Thymus (tissue), 11 donors: ENCODE measurements around the gene SFXN5. TPM values are rescaled to one million over a fixed set of nuclear protein-coding genes. Genes with fewer than 3 reads are reported as not detected.

ENCODE experiments used
- DNase-seq, 9 donors: peaks; one replicate each; pipeline ENCODE4 v3.0.0-alpha.2; 2013; ENCODE audit warnings: low spot score in 9 of 9, low read depth in 6 of 9, missing footprints in 1 of 9
- H3K27ac ChIP-seq, 2 donors: one replicate each; pipeline ENCODE4 v1.5.1; 2013; ENCODE audit warnings: control low read depth in 1 of 2, low read depth in 1 of 2, low read length in 1 of 2, mild to moderate bottlenecking in 1 of 2, moderate library complexity in 1 of 2
- H3K27me3 ChIP-seq, 2 donors: one replicate each; pipeline ENCODE4 v1.5.1; 2013; ENCODE audit warnings: low read length in 1 of 2; ENCODE audit not compliant: control insufficient read depth in 2 of 2, insufficient read depth in 1 of 2
- H3K36me3 ChIP-seq, 2 donors: one replicate each; pipeline ENCODE4 v1.5.1; 2013; ENCODE audit warnings: low read length in 1 of 2, mild to moderate bottlenecking in 1 of 2, moderate library complexity in 1 of 2; ENCODE audit not compliant: control insufficient read depth in 2 of 2, insufficient read depth in 2 of 2
- H3K4me1 ChIP-seq, 2 donors: one replicate each; pipeline ENCODE4 v1.5.1; 2013; ENCODE audit warnings: low read length in 2 of 2; ENCODE audit not compliant: control insufficient read depth in 2 of 2, insufficient read depth in 2 of 2
- H3K4me3 ChIP-seq, 2 donors: one replicate each; pipeline ENCODE4 v1.5.1; 2013; ENCODE audit warnings: low read length in 2 of 2, control low read depth in 1 of 2, mild to moderate bottlenecking in 1 of 2
- H3K9me3 ChIP-seq, 2 donors: one replicate each; pipeline ENCODE4 v1.5.1; 2013; ENCODE audit warnings: low read length in 1 of 2, mild to moderate bottlenecking in 1 of 2; ENCODE audit not compliant: control insufficient read depth in 2 of 2, insufficient read depth in 1 of 2
- WGBS: extraction: QIAGEN DNeasy Blood & Tissue Kit; methylation state at CpG from one replicate; pipeline ENCODE4 v1.1.7; 2013; 5-methylcytosine and 5-hydroxymethylcytosine counted together
- polyA plus RNA-seq: library from polyadenylated mRNA; stranded (reverse); fragments of 200-250 nt; gene quantifications from one replicate; pipeline ENCODE4 v1.2.3, GENCODE V29; 2013
- total RNA-seq: library from RNA; stranded (reverse); fragments of 120-200 nt; gene quantifications from one replicate; pipeline ENCODE4 v1.2.4, GENCODE V29; 2013
- donor health status: healthy.

SFXN5 gene
- total and polyA plus RNA-seq, 2 donors: 6.2 to 11.0 TPM

DNA sequence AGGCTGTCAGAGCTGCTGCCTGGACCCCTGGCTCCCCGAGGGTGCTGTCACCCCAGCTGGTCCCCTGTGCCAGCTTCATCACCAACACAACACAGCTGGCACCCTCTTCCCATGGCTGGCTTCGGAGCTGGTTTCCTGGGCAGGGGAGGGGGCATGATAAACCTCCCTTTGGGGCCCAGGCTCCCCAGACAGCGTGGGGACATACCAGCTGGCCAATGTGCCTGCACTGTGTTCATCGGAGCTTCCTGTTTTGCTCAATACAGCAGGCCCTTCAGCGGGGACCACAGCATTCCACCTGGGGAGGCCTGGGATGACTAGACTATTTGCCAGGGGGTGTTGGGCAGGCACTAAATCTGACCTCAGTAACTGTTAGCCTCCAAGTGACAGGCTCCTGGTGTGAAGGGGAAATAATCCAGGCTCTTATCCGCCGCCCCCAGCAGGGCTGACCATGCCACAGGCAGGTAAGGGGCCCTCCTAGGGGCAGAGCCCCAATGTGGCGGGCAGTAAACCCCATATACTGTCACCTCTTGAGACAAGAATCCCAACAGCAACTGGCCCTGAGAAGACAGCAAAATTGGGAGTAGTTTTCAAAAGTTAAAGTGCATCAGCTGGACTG is 109.6 kb downstream of the SFXN5 start:
- no peak for DNase-seq

DNA sequence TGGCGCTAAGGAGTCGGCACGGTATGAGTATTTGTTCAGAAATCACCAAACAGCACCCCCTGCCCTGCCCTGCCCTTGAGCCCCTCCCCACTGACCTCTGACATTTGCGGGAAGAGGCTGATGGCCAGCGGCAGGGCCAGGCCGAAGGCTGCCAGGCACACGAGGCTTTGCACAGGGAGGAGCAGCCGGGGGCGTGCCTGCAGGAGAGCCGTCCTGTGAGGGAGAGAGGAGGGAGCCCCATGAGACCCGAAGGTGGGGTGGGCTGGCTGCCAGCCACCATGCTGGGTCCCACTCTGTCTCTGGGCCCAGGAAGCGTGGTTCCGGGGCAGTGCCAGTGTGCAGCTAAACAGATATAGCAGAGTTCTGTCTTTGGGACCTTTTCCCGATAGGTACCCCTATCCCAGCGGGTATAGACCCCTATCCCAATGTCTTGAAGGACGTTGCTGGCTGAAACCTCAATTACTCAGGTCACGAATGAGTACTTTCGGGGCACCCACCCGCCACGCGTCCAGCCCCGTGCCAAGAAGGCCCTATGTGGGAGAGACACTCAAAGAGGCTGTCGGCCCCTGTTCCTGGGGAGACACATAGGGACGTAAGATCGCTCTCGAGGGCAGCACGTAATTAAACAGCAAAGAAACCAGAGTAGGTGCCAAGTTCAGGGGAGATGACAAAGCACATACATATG is 110.3 kb downstream of the SFXN5 start:
- H3K36me3 ChIP-seq: no peaks in the 10 kb centered on the region
- H3K4me1 ChIP-seq: peaks cover 0 to 4% of the 10 kb centered on the region in 2 donors
- WGBS: 97% methylated on average over 27 of the region's 27 CpGs
- no peaks in the 10 kb centered on the region for H3K9me3 ChIP-seq
- no peak overlapping the region for H3K4me3 ChIP-seq
- H3K27me3 ChIP-seq: no peaks in the 10 kb centered on the region
- no peak for DNase-seq
- no peak overlapping the region for H3K27ac ChIP-seq

More for the DNA sequence above, 109.6 kb downstream of the SFXN5 start:
- Histone ChIP-seq H3K9me3 (no peaks in the 10 kb centered on the region), H3K27me3 (no peaks in the 10 kb centered on the region), H3K27ac (no peak overlapping the region), H3K4me3 (no peak overlapping the region), H3K36me3 (no peaks in the 10 kb centered on the region), H3K4me1 (peaks cover 0 to 4% of the 10 kb centered on the region in 2 donors)
- WGBS: 57% methylated on average over 8 of the region's 8 CpGs

DNA sequence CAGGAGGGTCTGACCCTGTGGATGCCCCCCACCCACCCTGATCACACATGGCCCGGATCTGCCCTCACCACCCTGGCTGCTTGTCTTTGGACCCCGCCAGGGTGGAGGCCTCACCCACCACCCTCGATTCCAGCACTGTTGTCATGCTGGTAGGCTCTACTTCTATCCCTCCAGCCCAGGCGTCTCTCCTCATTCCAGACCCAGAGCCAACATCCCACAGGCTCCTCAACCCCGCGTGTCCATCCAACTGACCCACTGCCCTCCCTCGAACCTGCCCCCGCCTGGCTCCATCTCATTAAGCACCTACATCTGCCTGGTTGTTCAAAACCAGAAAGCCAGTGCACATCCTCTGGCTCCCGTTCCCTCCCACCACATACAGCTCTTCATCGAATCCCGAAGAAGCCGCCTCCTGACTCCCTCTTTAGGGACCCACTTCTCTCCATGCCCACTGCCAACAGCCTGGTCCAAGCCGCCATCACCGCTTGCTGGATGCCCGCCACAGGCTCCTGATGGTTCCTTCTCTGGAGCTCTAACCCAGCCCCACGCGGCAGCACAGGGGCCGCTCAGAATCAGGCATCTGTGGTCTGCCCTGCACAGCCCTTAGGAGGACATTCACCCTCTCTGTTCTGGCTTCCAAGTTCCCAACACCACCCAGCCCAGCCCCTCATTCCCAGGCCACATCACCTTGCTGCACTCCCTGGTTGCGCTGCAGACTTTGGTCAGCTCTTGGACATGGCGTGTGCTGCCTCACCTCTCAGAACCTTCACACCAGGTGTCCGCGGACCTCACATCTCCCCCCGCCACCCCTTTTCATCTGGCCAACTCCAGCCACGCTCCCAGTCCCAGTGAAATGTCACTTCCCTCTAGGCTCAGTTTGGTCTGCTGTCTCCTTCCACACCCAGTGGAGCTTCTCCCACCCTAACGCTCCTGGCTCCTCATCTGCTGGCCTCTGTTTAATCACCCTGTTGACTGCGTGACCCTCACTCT is 111.2 kb downstream of the SFXN5 start:
- no peaks in the 10 kb centered on the region for H3K36me3 ChIP-seq

DNA sequence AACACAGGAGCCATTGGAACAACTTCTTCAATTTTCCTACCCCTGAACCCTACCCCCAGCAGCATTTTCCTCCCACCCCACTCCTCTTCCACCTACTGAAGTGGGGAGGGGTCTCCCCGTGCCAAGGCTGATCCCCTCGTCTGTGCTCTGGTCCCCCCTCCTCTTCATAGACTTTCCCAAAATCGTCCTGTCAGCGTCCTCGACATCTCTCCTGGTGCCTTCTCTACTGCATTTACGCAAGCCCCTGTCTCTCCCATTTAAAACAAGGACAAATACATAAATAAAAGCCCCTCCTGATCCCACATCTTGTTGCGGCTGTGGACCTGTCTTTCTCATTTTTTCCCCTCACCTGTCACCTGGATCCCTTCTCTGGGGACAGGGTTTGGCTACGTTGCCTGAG is 112.0 kb downstream of the SFXN5 start:
- no peak for DNase-seq
- no peaks in the 10 kb centered on the region for H3K36me3 ChIP-seq
- H3K4me3 ChIP-seq: no peak overlapping the region
- 98% methylated on average over 8 of the region's 8 CpGs for WGBS
- no peak overlapping the region for H3K27ac ChIP-seq
- H3K9me3 ChIP-seq: no peaks in the 10 kb centered on the region
- peaks cover 0 to 8% of the 10 kb centered on the region in 2 donors for H3K4me1 ChIP-seq
- no peaks in the 10 kb centered on the region for H3K27me3 ChIP-seq

More for the DNA sequence above, 111.2 kb downstream of the SFXN5 start:
- Histone ChIP-seq H3K27me3 (no peaks in the 10 kb centered on the region), H3K9me3 (no peaks in the 10 kb centered on the region), H3K27ac (no peak overlapping the region), H3K4me3 (no peak overlapping the region), H3K4me1 (peaks cover 0 to 4% of the 10 kb centered on the region in 2 donors)
- 96% methylated on average over 26 of the region's 26 CpGs for WGBS
- DNase-seq: no peak

DNA sequence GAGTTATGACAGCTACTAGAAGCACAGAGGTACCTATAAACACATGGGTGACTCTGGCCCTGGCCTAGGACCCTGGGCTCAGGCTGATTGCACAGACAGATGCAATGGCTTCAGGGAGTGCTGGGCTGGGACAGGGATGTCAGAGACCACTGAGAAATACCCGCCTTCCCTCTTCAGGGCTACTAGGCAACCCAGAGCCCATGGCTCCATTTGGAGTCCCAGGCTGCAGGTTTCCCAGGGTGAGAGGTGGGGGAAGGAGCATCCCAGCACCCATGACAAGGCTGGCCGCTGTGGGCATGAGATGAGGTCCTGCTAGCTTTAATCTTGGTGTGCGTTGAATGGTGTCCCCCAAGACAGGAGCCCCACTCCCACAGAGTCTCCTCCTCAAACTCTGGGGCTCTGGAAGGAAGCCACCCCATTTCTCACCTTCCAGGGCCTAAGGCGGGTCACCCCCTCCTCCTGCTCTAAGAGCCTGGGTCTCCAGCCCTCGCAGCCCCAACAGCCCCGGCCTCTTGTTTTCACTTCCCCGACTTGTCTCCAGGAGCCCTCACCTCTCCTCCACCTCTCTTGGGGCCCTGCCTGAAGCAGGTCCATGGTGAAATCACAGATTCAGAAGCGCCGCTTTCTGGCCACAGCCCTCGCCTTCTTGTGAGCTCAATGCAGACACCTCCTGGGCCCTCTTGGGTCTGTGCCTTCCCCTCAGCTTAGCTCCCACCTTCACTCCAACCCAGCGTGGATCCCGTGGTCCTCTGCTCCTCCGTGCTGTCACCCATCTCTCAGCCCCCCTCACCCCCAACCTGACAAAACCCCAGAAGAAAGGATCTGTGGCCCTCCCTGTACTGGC is 112.7 kb downstream of the SFXN5 start:
- no peaks in the 10 kb centered on the region for H3K9me3 ChIP-seq
- H3K4me1 ChIP-seq: peaks cover 0 to 16% of the 10 kb centered on the region in 2 donors
- no peak overlapping the region for H3K4me3 ChIP-seq
- no peak overlapping the region for H3K27ac ChIP-seq
- no peaks in the 10 kb centered on the region for H3K27me3 ChIP-seq
- H3K36me3 ChIP-seq: no peaks in the 10 kb centered on the region
- WGBS: 99% methylated on average over 13 of the region's 13 CpGs
- no peak for DNase-seq

DNA sequence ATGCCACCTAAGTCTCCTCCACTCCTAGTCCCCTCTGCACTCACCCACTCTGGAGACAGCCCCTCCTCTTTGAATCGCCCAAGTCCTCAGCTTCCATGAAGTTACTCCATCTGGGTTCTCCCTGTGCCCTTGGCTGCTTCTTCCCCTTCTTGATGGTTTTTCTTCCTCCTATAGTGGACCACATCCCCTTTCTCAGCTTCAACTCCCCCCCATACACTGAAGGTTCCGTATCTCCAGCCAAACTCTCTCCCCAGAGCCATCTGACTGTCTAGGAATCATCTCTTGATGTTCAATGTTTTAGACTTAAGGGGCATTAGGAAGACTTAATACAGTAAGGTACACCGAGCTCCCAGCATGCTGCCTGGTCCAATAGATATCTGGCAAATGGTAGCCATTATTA is 114.6 kb downstream of the SFXN5 start:
- no peak for DNase-seq
- peaks cover 0 to 27% of the 10 kb centered on the region in 2 donors for H3K4me1 ChIP-seq
- 95% methylated on average over 3 of the region's 3 CpGs for WGBS
- H3K27me3 ChIP-seq: no peaks in the 10 kb centered on the region
- H3K36me3 ChIP-seq: no peaks in the 10 kb centered on the region
- H3K27ac ChIP-seq: no peak overlapping the region
- no peaks in the 10 kb centered on the region for H3K9me3 ChIP-seq
- no peak overlapping the region for H3K4me3 ChIP-seq

DNA sequence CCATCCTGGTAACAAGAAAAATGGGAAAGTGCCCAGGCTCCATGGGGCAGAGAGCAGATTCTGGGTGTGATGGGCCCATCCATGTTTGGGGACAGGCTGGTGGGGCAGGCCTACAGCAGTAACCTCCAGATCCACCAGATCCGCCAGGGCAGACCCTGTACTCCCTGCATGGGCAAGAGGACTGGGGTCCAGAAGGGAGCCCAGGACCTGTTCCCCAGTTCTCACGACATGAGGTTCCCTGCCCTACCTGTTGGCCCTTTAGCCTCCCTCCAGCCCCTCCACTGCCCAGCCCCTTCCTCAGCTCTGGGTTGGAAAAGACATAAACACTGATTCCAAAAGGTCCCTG is 115.5 kb downstream of the SFXN5 start:
- Histone ChIP-seq H3K4me3 (no peak overlapping the region), H3K36me3 (no peaks in the 10 kb centered on the region), H3K27me3 (no peaks in the 10 kb centered on the region), H3K4me1 (peaks cover 0 to 37% of the 10 kb centered on the region in 2 donors), H3K9me3 (no peaks in the 10 kb centered on the region), H3K27ac (no peak overlapping the region)
- WGBS: 98% methylated on average over 2 of the region's 2 CpGs
- DNase-seq: no peak

DNA sequence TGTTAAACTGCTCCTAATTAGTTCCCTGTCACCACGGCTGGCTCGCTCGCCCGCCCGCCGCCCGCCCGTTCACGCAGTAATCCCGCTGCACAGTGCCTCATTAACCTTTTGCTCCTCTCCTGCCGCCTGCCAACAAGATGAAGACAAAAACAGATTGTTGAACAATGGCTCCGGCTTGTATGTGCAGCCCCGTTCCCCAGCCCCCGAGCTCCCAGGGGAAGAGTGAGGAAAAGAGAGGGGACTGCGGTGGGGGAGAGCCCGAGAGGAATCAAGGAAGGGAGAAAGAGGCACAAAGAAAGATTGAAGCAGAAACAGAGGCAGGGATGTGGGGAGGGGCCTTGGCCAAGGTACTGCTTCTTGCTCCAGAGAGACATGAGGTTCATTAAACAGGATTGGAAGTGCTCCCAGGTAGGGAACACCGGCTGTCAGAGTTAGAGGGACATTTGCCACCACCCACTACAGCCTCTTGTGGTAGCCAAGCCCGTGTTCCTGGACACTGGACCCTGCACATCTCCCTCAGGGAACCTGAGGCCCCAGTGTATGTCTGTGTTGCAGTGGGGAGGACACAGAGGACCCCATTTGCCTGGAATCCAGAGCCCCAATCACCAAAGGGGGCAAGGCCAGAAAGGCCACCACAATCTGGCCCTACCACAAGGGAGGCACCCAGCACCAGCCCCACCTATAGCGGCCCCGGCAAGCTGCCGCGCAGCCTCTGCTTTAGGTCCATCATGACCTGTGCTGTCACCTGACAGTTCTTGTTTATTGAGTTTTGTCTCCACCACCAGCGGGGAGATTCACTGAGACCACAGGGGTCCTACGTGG is 116.1 kb downstream of the SFXN5 start:
- peaks cover 0 to 39% of the 10 kb centered on the region in 2 donors for H3K4me1 ChIP-seq
- no peaks in the 10 kb centered on the region for H3K36me3 ChIP-seq
- WGBS: 95% methylated on average over 24 of the region's 24 CpGs
- no peak overlapping the region for H3K4me3 ChIP-seq
- H3K9me3 ChIP-seq: no peaks in the 10 kb centered on the region
- no peak overlapping the region for H3K27ac ChIP-seq
- no peak for DNase-seq
- H3K27me3 ChIP-seq: no peaks in the 10 kb centered on the region
